Neuronal stem cell (in vitro differentiated cells): Measurements from ENCODE around the gene SMIM5.

ENCODE experiments used
- DNase-seq: peaks from one replicate; pipeline ENCODE4 v3.0.0-alpha.2; 2013; ENCODE audit warnings: low spot score
- H2AFZ ChIP-seq: one replicate; pipeline ENCODE4 v1.6.1; 2013; ENCODE audit warnings: mild to moderate bottlenecking, low read length, inconsistent platforms
- H2AK5ac ChIP-seq: 2 replicates; pipeline ENCODE4 v1.6.1; 2013; ENCODE audit warnings: low read depth, mild to moderate bottlenecking, inconsistent platforms, low read length, moderate library complexity, mixed read lengths
- H2BK120ac ChIP-seq: 2 replicates; pipeline ENCODE4 v1.6.1; 2013; ENCODE audit warnings: low read depth, mild to moderate bottlenecking, inconsistent platforms, low read length, moderate library complexity, mixed read lengths
- H2BK12ac ChIP-seq: one replicate; pipeline ENCODE4 v1.6.1; 2013; ENCODE audit warnings: low read length, inconsistent platforms
- H2BK15ac ChIP-seq: 2 replicates; pipeline ENCODE4 v1.6.1; 2013; ENCODE audit warnings: mild to moderate bottlenecking, low read length, inconsistent platforms, mixed read lengths
- H2BK5ac ChIP-seq: one replicate; pipeline ENCODE4 v1.6.1; 2013; ENCODE audit warnings: inconsistent platforms, mild to moderate bottlenecking, low read length, moderate library complexity
- H3K14ac ChIP-seq: one replicate; pipeline ENCODE4 v1.6.1; 2013; ENCODE audit warnings: low read length, inconsistent platforms
- H3K18ac ChIP-seq: 2 replicates; pipeline ENCODE4 v1.6.1; 2013; ENCODE audit warnings: low read length, inconsistent platforms
- H3K23ac ChIP-seq: 2 replicates; pipeline ENCODE4 v1.6.1; 2013; ENCODE audit warnings: low read depth, mild to moderate bottlenecking, mixed read lengths, low read length, inconsistent platforms; ENCODE audit not compliant: poor library complexity
- H3K27ac ChIP-seq: replicated peaks from 3 replicates; pipeline ENCODE4 v1.5.1; 2013; ENCODE audit warnings: low read length, inconsistent platforms
- H3K27me3 ChIP-seq, 3 experiments: 2 replicates each; pipeline ENCODE4 v1.6.1; 2013; ENCODE audit warnings: low read length in 3 of 3, mild to moderate bottlenecking in 2 of 3, inconsistent platforms in 1 of 3, low read depth in 1 of 3, mixed read lengths in 1 of 3, moderate library complexity in 1 of 3; ENCODE audit not compliant: control insufficient read depth in 3 of 3, insufficient read depth in 3 of 3
- H3K36me3 ChIP-seq, 2 donors: replicated peaks in 1 of 2; 2 replicates each; pipeline ENCODE4 v1.6.1; 2013; ENCODE audit warnings: low read length in 2 of 2; ENCODE audit not compliant: control insufficient read depth in 2 of 2, insufficient read depth in 2 of 2
- H3K4ac ChIP-seq: 2 replicates; pipeline ENCODE4 v1.6.1; 2013; ENCODE audit warnings: inconsistent platforms, mild to moderate bottlenecking, low read length, moderate library complexity
- H3K4me1 ChIP-seq, 2 donors: 1 replicate in 1 of 2; 2 replicates in 1 of 2; pipeline ENCODE4 v1.6.1; 2013; ENCODE audit warnings: low read length in 2 of 2, low read depth in 1 of 2; ENCODE audit not compliant: control insufficient read depth in 2 of 2, insufficient read depth in 1 of 2
- H3K4me2 ChIP-seq: one replicate; pipeline ENCODE4 v1.6.1; 2013; ENCODE audit warnings: mild to moderate bottlenecking, low read length, inconsistent platforms; ENCODE audit not compliant: insufficient read depth, poor library complexity, severe bottlenecking
- H3K4me3 ChIP-seq, 2 donors: 2 replicates each; pipeline ENCODE4 v1.5.1; 2013; ENCODE audit warnings: low read length in 2 of 2, mild to moderate bottlenecking in 2 of 2, inconsistent platforms in 1 of 2, moderate library complexity in 1 of 2
- H3K79me1 ChIP-seq: one replicate; pipeline ENCODE4 v1.6.1; 2013; ENCODE audit warnings: low read depth, mild to moderate bottlenecking, inconsistent platforms, low read length, moderate library complexity
- H3K9ac ChIP-seq: one replicate; pipeline ENCODE4 v1.6.1; 2013; ENCODE audit warnings: mild to moderate bottlenecking, low read depth, low read length, inconsistent platforms; ENCODE audit not compliant: poor library complexity
- H3K9me3 ChIP-seq, 2 donors: replicated peaks in 1 of 2; 2 replicates each; pipeline versions ENCODE3 to v1.6.1; 2013; ENCODE audit warnings: low read length in 2 of 2, mild to moderate bottlenecking in 2 of 2, inconsistent platforms in 1 of 2, low read depth in 1 of 2, mixed read lengths in 1 of 2, moderate library complexity in 1 of 2; ENCODE audit not compliant: control insufficient read depth in 2 of 2, insufficient read depth in 1 of 2
- H4K8ac ChIP-seq: one replicate; pipeline ENCODE4 v1.6.1; 2013; ENCODE audit warnings: low read depth, mild to moderate bottlenecking, inconsistent platforms, low read length, moderate library complexity
- H4K91ac ChIP-seq: one replicate; pipeline ENCODE4 v1.6.1; 2013; ENCODE audit warnings: low read length, low read depth, mild to moderate bottlenecking, inconsistent platforms; ENCODE audit not compliant: poor library complexity
- WGBS, 2 donors: extraction: QIAGEN DNeasy Blood & Tissue Kit; methylation state at CpG; one replicate each; pipeline ENCODE4 v1.1.7; 2013; ENCODE audit warnings: missing lambda C conversion rate in 2 of 2, mixed read lengths in 1 of 2; ENCODE audit not compliant: insufficient read length in 2 of 2, insufficient replicate concordance in 1 of 2; ENCODE audit errors: extremely low coverage in 2 of 2; 5-methylcytosine and 5-hydroxymethylcytosine counted together

The SMIM5 gene

DNA sequence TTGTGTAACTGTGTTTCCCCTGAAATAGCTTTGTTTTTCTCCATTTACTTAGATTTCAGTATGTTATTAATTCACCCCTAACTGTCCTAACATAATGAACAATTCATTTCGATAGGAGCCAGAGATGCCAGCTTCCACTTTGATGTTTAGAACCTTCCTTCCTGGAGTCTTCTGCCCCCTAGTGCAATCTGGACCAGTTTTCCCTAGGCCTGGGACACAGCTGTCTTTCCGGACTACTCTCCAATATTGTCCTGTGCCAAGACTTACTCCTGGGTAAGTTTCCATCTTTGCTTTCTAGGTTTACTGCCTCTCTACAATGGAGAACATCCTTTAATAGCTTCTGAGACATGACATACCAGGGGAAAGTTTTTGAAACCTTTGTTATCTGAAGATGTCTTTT is 20.9 kb downstream of the SMIM5 start:
- no peak overlapping the region for H3K23ac ChIP-seq
- H3K4me2 ChIP-seq, result no peak overlapping the region
- no peak overlapping the region for H3K14ac ChIP-seq
- no peaks in the 10 kb centered on the region for H3K9me3 ChIP-seq
- no peak overlapping the region for H2BK15ac ChIP-seq
- no peak overlapping the region for H3K27ac ChIP-seq
- no peak overlapping the region for H2AFZ ChIP-seq
- no peaks in the 10 kb centered on the region for H3K27me3 ChIP-seq
- H3K9ac ChIP-seq, result no peak overlapping the region
- no peak overlapping the region for H2BK5ac ChIP-seq
- no peak overlapping the region for H2AK5ac ChIP-seq
- no peak overlapping the region for H3K4ac ChIP-seq
- no peak overlapping the region for H2BK120ac ChIP-seq
- H4K8ac ChIP-seq, result no peak overlapping the region
- no peak overlapping the region for H3K18ac ChIP-seq
- WGBS, 2 donors, result no CpG with 5 or more reads among the region's 2 CpGs
- H3K4me1 ChIP-seq, result no peaks in the 10 kb centered on the region
- no peak overlapping the region for H2BK12ac ChIP-seq
- no peak overlapping the region for H3K4me3 ChIP-seq
- no peak for DNase-seq
- peaks cover 14 to 73% of the 10 kb centered on the region in 2 donors for H3K36me3 ChIP-seq
- H4K91ac ChIP-seq, result no peak overlapping the region
- H3K79me1 ChIP-seq, result peaks cover 2% of the 10 kb centered on the region

DNA sequence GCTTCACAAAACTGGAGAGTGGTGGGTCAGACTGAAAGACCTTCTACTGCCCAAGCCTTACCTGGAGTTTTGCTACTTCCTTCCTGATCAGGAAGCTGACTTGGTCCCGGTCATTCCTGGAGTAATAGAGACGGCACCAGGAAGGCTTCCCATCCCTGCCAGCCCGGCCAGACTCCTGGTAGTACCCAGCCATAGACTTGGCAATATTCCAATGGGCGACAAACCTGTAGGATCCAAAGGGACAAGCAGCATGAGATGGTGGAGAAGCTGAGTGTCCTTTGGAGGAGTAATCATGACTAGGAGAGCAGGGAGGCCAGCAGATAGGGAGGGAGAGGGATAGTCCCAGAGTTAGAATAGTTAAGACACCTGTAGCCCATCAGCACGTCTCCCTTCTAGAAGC is 25.0 kb downstream of the SMIM5 start:
- Histone ChIP-seq H3K27me3 (no peaks in the 10 kb centered on the region), H2BK120ac (no peak overlapping the region), H3K9ac (no peak overlapping the region), H3K79me1 (no peaks in the 10 kb centered on the region), H3K18ac (no peak overlapping the region), H2AFZ (no peak overlapping the region), H3K4me3 (no peak overlapping the region), H4K91ac (no peak overlapping the region), H2BK5ac (no peak overlapping the region), H3K36me3 (peaks cover 27 to 70% of the 10 kb centered on the region in 2 donors), H3K4me2 (no peak overlapping the region), H2AK5ac (no peak overlapping the region), H2BK15ac (no peak overlapping the region), H3K14ac (no peak overlapping the region), H3K9me3 (no peaks in the 10 kb centered on the region), H2BK12ac (no peak overlapping the region), H3K23ac (no peak overlapping the region), H3K4ac (no peak overlapping the region), H3K4me1 (no peaks in the 10 kb centered on the region), H4K8ac (no peak overlapping the region), H3K27ac (no peak overlapping the region)
- DNase-seq, result no peak
- no CpG with 5 or more reads among the region's 5 CpGs for WGBS, 2 donors

DNA sequence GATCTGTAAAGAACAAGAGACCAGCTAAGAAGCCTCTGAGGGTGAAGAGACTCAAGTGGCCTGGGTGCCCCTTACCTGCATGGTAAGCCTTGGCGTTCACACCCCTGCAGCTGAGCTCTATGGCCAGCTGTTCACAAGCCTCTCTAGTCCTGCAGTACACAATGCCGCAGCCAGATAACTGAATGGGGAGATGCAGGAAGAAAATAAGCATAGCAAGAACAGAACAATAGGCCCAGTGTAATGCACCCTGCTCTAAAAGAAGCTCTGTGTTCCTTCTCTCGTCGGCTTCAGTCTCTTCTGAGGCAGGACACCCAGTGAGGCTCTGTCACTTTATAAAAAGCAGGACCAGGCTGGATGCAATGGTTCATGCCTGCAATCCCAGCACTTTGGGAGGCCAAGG is 28.3 kb downstream of the SMIM5 start:
- Histone ChIP-seq H3K4me1 (peaks cover 1 to 7% of the 10 kb centered on the region in 2 donors), H3K9ac (no peak overlapping the region), H3K9me3 (no peaks in the 10 kb centered on the region), H3K14ac (no peak overlapping the region), H3K4me2 (no peak overlapping the region), H3K18ac (no peak overlapping the region), H3K79me1 (no peaks in the 10 kb centered on the region), H3K4me3 (no peak overlapping the region), H2BK12ac (no peak overlapping the region), H3K27me3 (no peaks in the 10 kb centered on the region), H3K36me3 (peaks cover 29 to 66% of the 10 kb centered on the region in 2 donors), H3K4ac (no peak overlapping the region), H3K27ac (no peak overlapping the region), H2BK5ac (no peak overlapping the region), H2BK120ac (no peak overlapping the region), H2AFZ (no peak overlapping the region), H4K91ac (no peak overlapping the region), H4K8ac (no peak overlapping the region), H2BK15ac (no peak overlapping the region), H3K23ac (no peak overlapping the region), H2AK5ac (no peak overlapping the region)
- DNase-seq, result no peak
- WGBS, 2 donors, result no CpG with 5 or more reads among the region's 4 CpGs

DNA sequence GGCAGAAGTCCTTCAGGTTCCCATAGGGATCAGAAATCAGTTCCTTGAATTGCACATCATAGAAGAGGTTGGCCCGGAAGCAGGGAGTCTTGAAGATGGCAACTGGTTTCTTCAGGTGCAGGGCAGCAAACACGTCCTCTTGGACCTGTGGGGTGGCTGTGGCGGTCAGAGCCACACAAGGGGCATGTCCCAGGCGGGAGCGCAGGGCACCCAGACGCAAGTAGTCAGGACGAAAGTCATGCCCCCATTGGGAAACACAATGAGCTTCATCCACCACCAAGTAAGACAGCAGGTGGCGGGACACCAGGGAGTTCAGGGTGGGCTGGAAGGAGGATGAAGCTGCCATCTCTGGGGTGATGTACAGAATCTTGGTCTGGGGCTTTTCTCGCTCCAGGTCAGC is 29.3 kb downstream of the SMIM5 start:
- Histone ChIP-seq H2BK5ac (no peak overlapping the region), H3K4ac (no peak overlapping the region), H3K4me3 (no peak overlapping the region), H4K8ac (no peak overlapping the region), H2BK12ac (no peak overlapping the region), H4K91ac (no peak overlapping the region), H3K14ac (no peak overlapping the region), H2AFZ (no peak overlapping the region), H3K36me3 (peaks cover 29 to 59% of the 10 kb centered on the region in 2 donors), H3K23ac (no peak overlapping the region), H2BK120ac (no peak overlapping the region), H3K4me1 (peaks cover 1 to 7% of the 10 kb centered on the region in 2 donors), H2BK15ac (no peak overlapping the region), H3K9me3 (no peaks in the 10 kb centered on the region), H3K18ac (no peak overlapping the region), H3K4me2 (no peak overlapping the region), H3K79me1 (peaks cover 3% of the 10 kb centered on the region), H3K9ac (no peak overlapping the region), H3K27ac (no peak overlapping the region), H3K27me3 (no peaks in the 10 kb centered on the region), H2AK5ac (no peak overlapping the region)
- whole genome bisulfite sequencing, 2 donors, result no CpG with 5 or more reads among the region's 9 CpGs
- no peak for DNase-seq
